Lower lobe of right lung (tissue), 2 donors: ENCODE results near the gene TRPC4AP. TPM values are rescaled to one million over a fixed set of nuclear protein-coding genes. Genes with fewer than 3 reads are reported as not detected.

ENCODE experiments used
- ATAC-seq, 2 donors: fragments of 200-7000 bp; cut with Tn5 transposase; one replicate each; pipeline ENCODE4 v1.9.1; 2020 to 2022; ENCODE audit warnings: mild to moderate bottlenecking in 2 of 2, moderate library complexity in 2 of 2
- DNase-seq: peaks from one replicate; pipeline ENCODE4 v3.0.0-alpha.2; 2020
- H3K27ac ChIP-seq: fragments of 200-600 bp; one replicate; pipeline ENCODE4 v1.8.0; 2022
- H3K27me3 ChIP-seq: fragments of 200-600 bp; one replicate; pipeline ENCODE4 v1.8.0; 2022; ENCODE audit warnings: low read depth
- H3K36me3 ChIP-seq: fragments of 200-600 bp; one replicate; pipeline ENCODE4 v1.8.0; 2022; ENCODE audit warnings: mild to moderate bottlenecking
- H3K4me1 ChIP-seq: fragments of 200-600 bp; one replicate; pipeline ENCODE4 v1.8.0; 2022
- H3K4me3 ChIP-seq: fragments of 200-600 bp; one replicate; pipeline ENCODE4 v1.8.0; 2022; ENCODE audit warnings: mild to moderate bottlenecking
- H3K9me3 ChIP-seq: fragments of 200-600 bp; one replicate; pipeline ENCODE4 v1.8.0; 2022
- CTCF ChIP-seq: fragments of 200-600 bp; IDR thresholded peaks from one replicate; pipeline ENCODE4 v1.8.0; 2022; ENCODE audit warnings: antibody characterized with exemption, mild to moderate bottlenecking
- intact Hi-C: fragments of 100-400 bp; cut with DNase I; formaldehyde crosslinking; loops from one replicate; pipeline ENCODE4 v1.11.0; 2022
- total RNA-seq: library from RNA; stranded (reverse); fragmentation: NEBNext Ultra II Directional; extraction: Animal tissue kit (Norgen Biotek cat#: 25700); gene quantifications from one replicate; pipeline ENCODE4 v1.2.1, GENCODE V29; 2021
- donor health status: DM: no; HTN: yes; CAD: no; lungs with severe emphysema.

TRPC4AP gene
- total RNA-seq, 1 donor from 2014 or later = 63.2 TPM

- Histone ChIP-seq H3K27me3 (no peaks in the 10 kb centered on the region), H3K27ac (no peak overlapping the region), H3K9me3 (no peaks in the 10 kb centered on the region), H3K4me3 (no peak overlapping the region), H3K36me3 (peaks cover 100% of the 10 kb centered on the region), H3K4me1 (no peaks in the 10 kb centered on the region)
- DNase-seq = peak; percentile 7
- TF ChIP-seq CTCF = no peak
- intact Hi-C loops = no loop called here
- no peak for ATAC-seq
Measured at GRCh38 chr20:35004051-35004725, 88.4 kb downstream of the TRPC4AP start.

DNA sequence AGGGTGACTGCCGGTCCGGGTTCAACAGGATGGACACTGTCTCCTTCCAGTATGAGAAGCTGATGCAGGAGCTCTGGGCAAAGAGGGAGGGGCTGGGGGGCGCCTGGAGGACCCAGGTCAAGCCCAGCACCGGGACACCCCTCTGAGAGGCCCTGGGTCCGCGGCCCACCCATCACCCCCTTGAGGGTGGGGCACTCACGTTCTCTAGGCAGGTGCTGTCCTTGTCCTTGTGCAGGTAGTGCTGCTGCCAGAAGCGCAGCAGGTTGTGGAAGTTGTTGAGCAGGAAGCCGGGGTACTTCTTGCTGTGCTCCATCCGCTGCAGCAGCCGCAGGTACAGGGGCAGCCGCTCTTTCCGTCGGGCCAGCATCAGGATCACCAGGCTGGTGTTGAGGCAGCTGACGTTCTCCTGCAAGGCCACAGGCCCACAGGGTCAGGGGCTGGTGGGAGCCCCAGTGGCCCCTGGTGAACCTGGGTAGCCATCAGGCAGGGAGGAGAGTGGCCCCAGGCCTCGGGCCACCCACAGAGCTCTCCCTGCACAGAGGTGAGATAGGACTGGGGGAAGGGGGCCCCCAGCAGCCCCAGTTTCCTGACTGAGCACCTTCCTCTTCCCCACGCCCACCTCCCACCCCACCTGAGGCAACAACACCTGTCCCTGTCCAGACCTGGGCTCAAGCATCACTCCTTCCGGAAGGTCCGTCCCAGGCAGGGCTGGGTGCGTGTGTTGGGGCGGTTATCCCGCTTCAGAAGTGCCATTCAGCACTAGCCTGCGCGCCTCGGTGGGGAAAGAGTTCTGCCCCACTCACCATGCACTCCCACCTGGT lies 89.2 kb downstream of the TRPC4AP start:
- intact Hi-C loops = no loop called here
- TF ChIP-seq CTCF = no peak
- no peaks in the 10 kb centered on the region for H3K4me1 ChIP-seq
- DNase-seq (peak; percentile 19), ATAC-seq (no peak)
- H3K36me3 ChIP-seq = peaks cover 100% of the 10 kb centered on the region
- no peaks in the 10 kb centered on the region for H3K9me3 ChIP-seq
- H3K27ac ChIP-seq = no peak overlapping the region
- H3K4me3 ChIP-seq = no peak overlapping the region
- no peaks in the 10 kb centered on the region for H3K27me3 ChIP-seq

DNA sequence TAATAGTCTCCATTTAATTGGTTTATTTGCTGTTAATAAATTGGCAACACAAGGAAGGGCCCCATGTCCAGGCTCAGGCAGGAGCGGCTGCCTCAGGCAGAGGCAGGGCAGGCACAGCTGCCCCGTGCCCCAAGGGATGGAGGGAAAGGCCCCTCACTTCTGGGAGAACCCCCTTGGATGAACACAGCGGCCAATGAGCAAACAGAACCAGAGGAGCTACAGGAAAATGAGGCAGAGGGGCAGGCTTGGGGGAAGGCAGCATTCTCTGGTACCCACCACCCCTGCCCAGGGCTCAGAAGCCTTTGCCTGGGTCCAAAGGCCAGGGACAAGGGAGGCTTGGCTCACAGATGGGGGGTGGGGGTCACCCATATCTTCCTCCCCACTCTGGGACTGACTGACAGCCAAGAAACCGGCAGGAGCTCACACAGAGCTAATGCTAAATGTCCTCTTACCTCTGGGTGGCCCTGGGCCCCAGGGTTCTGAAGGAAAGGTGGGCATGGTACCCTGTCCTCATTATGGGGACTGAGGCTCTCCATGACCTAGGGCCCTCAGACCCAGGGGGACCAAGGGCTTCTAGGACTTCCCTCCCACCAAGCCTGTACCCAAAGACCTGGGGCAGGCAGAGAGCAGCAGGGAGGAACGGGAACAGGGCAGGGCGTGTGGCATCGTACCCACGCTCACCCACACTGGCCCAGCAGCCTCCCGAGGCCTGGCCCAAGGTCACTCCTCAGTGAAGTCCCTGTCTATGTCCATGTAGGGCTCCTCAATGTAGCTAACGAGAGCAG lies 90.0 kb downstream of the TRPC4AP start:
- ATAC-seq (no peak), DNase-seq (peak; percentile 28)
- Histone ChIP-seq H3K36me3 (peaks cover 98% of the 10 kb centered on the region), H3K27me3 (no peaks in the 10 kb centered on the region), H3K9me3 (no peaks in the 10 kb centered on the region), H3K4me1 (no peaks in the 10 kb centered on the region), H3K27ac (no peak overlapping the region), H3K4me3 (no peak overlapping the region)
- intact Hi-C loops = no loop called here
- TF ChIP-seq CTCF = no peak

DNA sequence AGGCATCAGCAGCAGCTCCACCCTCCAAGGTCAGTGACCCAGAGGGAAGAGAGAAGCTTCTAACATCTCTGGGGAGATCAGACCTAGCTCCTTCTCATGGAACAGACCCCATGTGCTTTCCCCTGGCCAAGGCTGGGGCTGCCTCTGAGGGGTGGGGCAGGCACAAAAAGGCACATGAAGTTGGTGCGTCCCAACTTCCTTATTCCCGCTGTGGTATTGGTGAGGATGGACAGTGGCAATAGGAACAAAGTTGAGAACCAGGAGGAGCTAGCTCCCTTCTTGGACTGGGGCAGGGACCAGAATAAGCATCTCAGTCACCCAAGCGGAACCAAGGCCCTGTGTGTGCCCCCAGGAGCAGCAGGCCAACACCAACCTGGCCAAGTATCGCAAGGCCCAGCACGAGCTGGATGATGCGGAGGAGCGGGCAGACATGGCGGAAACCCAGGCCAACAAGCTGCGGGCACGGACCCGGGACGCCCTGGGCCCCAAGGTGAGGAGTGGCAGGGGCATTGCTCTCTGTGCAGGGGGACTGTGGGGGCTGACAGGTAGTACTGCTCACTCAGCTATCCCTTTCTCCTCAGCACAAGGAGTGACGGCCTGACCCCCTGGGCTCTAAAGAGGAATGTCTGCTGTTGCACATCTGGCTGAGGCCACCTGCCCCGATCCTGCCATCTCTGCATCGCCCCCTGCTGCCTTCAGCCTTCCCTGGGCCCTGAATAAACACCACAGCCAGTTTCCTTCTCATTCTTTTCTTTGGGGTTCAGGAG lies 90.8 kb downstream of the TRPC4AP start:
- Histone ChIP-seq H3K4me3 (no peak overlapping the region), H3K9me3 (no peaks in the 10 kb centered on the region), H3K27ac (no peak overlapping the region), H3K4me1 (no peaks in the 10 kb centered on the region), H3K36me3 (peaks cover 94% of the 10 kb centered on the region), H3K27me3 (no peaks in the 10 kb centered on the region)
- TF ChIP-seq CTCF = no peak
- intact Hi-C loops = no loop called here
- ATAC-seq (no peak), DNase-seq (peak; percentile 25)
